Hepatocyte (in vitro differentiated cells): Measurements from ENCODE around the gene MED13L.

Experiments used
- EZH2 ChIP-seq: fragments of 200-600 bp; sonication (generic); IDR thresholded peaks from 2 replicates; pipeline ENCODE4 v1.6.1; 2016; ENCODE audit warnings: antibody characterized with exemption, mild to moderate bottlenecking, borderline replicate concordance
- EZH2phosphoT487 ChIP-seq: fragments of 200-600 bp; sonication (generic); IDR thresholded peaks from one replicate; pipeline ENCODE4 v1.6.1; 2018; ENCODE audit warnings: antibody characterized with exemption, mild to moderate bottlenecking, low read depth, moderate library complexity; ENCODE audit not compliant: unreplicated experiment, severe bottlenecking
- TF ChIP-seq, protein P1 (sequence below): fragments of 200-600 bp; sonication (generic); IDR thresholded peaks from 2 replicates; pipeline ENCODE4 v1.5.1; 2016; ENCODE audit warnings: antibody characterized with exemption, mild to moderate bottlenecking; ENCODE audit not compliant: poor library complexity

DNA sequence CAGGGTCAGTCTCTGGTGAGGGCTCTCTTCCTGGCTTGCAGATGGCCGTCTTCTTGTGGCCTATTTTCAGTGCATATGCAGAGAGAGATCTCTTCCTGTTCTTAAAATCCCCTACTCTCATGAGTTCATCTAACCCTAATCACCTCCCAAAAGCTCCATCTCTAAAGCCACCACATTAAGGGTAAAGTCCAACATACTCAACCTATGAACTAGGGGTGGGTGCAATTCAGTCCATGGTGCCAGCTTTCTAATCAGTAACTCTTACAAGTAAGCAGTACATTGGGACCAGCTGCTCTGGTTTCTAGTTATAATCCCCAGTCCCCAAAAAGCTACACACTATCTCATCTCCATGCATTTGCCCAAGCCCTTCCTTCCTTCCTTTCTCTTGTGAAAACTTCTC lies 365.1 kb downstream of the MED13L start:
- TF ChIP-seq, protein P1, sequence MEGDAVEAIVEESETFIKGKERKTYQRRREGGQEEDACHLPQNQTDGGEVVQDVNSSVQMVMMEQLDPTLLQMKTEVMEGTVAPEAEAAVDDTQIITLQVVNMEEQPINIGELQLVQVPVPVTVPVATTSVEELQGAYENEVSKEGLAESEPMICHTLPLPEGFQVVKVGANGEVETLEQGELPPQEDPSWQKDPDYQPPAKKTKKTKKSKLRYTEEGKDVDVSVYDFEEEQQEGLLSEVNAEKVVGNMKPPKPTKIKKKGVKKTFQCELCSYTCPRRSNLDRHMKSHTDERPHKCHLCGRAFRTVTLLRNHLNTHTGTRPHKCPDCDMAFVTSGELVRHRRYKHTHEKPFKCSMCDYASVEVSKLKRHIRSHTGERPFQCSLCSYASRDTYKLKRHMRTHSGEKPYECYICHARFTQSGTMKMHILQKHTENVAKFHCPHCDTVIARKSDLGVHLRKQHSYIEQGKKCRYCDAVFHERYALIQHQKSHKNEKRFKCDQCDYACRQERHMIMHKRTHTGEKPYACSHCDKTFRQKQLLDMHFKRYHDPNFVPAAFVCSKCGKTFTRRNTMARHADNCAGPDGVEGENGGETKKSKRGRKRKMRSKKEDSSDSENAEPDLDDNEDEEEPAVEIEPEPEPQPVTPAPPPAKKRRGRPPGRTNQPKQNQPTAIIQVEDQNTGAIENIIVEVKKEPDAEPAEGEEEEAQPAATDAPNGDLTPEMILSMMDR = no peak
- TF ChIP-seq EZH2 (no peak), EZH2phosphoT487 (no peak)
